Measurements from ENCODE around the gene FAM72B.
"Not testable (repeated sequence)": the region's sequence is repeated elsewhere in the genome, so short reads cannot be mapped to it uniquely, and the experiment has no call there.

Gene FAM72B

GRCh38 chr1:121200232-121200631 lies 16.1 kb upstream of the FAM72B start:
- not testable (repeated sequence) for DNase-seq (ENCODE audit: low spot score)

- not testable (repeated sequence) for DNase-seq (ENCODE audit: low spot score)
These were observed 15.6 kb upstream of the FAM72B start for GRCh38 chr1:121199763-121200162.

GRCh38 chr1:121197095-121197882 lies 13.1 kb upstream of the FAM72B start:
- not testable (repeated sequence) for DNase-seq (ENCODE audit: low spot score)

GRCh38 chr1:121192512-121192911 lies 8.4 kb upstream of the FAM72B start:
- DNase-seq (ENCODE audit: low spot score), result not testable (repeated sequence)

DNA sequence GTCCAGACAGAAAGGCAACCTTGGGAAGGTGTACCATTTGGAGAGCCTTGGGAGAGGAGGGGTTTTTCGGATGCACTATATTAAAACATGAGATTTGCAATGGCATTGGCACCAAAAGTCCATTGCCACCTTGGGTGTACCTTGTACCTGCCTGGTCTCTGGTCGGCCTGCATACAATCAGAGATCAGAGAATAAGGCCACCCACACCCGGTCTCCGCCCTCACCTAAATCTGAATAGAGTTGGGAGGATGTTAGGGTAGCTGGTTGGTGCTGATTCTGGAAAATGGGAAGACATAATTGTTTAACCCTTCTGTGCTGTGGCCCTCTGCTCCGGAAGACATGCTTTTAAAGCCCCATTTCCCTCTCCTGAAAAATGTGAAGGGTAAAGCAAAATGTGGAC lies 3.8 kb upstream of the FAM72B start:
- DNase-seq (ENCODE audit: low spot score), result not testable (repeated sequence)

- DNase-seq (ENCODE audit: low spot score), result not testable (repeated sequence)
These were observed 2.1 kb upstream of the FAM72B start for GRCh38 chr1:121186191-121186590.

DNA sequence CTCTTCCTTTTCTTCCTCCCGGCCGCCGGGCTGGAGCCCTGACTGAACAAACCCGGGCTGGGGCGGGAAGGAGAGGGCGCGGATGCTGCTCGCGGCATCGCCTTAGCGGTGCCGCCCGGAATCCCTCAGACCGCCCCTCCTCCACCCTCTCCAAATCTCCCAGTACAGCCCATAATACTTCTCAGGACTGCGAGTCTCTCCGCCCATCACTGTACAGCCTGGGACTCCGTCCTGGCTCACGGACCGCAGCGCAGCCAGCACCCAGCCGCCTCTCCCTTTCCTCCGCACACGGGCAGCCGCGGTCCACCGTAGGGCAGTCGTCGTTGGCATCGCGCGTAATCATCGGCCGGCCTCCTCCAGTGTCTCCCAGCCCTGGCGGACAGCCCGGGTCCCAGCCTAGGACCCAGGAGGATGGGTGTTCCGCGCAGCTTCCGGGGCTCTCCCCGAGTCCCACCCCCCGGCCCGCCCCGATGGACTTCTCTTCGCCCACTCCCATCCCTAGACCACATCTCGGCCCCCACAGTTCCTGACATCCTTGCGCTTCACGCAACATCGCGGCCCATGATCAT lies 1.1 kb upstream of the FAM72B start:
- not testable (repeated sequence) for DNase-seq (ENCODE audit: low spot score)

GRCh38 chr1:121183867-121184266 lies 273 bp downstream of the FAM72B start:
- DNase-seq (ENCODE audit: low spot score), result not testable (repeated sequence)

GRCh38 chr1:121178197-121178596 lies 5.9 kb downstream of the FAM72B start:
- DNase-seq (ENCODE audit: low spot score), result not testable (repeated sequence)

DNA sequence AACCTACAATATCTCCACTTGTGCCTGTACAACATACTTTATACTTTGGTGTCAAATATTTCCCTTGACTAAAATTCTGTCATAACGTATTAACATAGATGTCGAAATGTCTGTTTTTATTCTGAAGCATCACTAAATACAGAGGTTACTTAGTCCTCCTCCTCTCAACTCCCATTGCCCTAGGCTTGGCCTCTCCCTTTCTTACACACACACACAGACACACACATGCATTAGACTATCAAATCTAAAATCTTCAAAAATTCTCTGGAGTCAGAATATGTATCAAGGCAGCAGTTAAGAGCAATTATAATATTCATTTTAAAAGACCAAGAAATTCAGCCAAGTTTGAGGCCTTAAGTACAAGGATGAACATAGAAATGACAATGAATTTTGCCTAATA lies 7.5 kb downstream of the FAM72B start:
- not testable (repeated sequence) for DNase-seq (ENCODE audit: low spot score)

- DNase-seq (ENCODE audit: low spot score), result not testable (repeated sequence)
These were observed 15.9 kb downstream of the FAM72B start for GRCh38 chr1:121168152-121168668.

DNA sequence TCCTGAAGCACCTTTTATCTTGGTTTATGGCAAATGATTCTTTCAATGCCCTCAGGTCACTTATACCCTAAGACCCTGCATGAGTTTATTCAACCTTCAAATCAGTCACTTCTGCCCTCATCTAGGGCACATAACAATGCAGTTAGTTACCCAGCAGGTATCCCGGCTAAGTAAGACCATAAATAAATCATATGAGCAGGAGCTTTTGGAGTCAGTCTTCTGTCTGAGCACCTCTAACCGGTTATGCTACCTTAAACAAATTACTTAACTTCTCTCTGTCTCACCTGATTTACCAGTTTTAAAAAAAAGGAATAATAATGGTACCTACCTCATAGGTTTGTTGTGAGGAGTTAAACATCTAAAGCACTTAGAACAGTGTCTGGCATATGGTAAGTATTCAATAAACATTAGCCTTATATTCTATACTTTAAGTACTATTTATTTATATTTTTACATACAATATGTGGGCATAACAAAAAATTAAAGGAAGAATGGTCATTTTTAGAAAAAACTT lies 16.9 kb downstream of the FAM72B start:
- DNase-seq (ENCODE audit: low spot score), result not testable (repeated sequence)

GRCh38 chr1:121165296-121165695 lies 18.8 kb downstream of the FAM72B start:
- not testable (repeated sequence) for DNase-seq (ENCODE audit: low spot score)

GRCh38 chr1:121163850-121164757 lies 20.0 kb downstream of the FAM72B start:
- DNase-seq (ENCODE audit: low spot score), result not testable (repeated sequence)

DNA sequence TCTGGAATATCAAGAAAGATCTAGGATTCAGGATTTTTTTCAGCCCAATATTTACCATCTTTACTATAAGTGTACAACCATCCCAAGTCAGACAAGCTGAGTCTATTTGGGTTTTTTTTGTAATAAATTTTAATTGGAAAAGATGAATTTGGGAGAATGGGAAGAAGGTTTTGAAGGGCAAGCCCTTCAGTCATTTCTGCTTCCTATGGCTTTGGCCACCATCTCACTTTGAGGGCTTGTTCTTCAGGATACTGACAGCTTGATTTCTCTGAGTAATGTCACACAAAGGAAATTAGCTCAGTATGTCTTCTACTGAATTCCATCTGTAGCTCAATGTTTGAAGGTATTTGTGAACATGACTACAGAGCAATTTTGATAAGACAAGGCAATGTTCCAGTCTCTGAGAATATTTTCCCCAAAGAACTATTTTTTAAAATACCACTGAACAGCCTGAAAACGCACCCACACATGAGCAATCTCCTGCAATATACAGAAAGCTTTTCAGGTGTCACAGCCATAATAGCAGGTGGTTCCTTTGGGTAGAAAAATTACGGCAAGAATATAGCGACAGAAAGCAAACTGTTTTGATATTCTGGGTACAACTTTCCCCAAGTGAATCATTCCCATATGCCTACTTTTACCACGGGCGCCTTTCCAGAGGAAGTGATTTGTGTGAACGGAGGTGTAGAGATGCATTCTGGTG lies 22.8 kb downstream of the FAM72B start:
- DNase-seq (ENCODE audit: low spot score), result not testable (repeated sequence)

GRCh38 chr1:121160118-121160517 lies 24.0 kb downstream of the FAM72B start:
- DNase-seq (ENCODE audit: low spot score), result not testable (repeated sequence)

GRCh38 chr1:121157609-121158008 lies 26.5 kb downstream of the FAM72B start:
- not testable (repeated sequence) for DNase-seq (ENCODE audit: low spot score)

DNA sequence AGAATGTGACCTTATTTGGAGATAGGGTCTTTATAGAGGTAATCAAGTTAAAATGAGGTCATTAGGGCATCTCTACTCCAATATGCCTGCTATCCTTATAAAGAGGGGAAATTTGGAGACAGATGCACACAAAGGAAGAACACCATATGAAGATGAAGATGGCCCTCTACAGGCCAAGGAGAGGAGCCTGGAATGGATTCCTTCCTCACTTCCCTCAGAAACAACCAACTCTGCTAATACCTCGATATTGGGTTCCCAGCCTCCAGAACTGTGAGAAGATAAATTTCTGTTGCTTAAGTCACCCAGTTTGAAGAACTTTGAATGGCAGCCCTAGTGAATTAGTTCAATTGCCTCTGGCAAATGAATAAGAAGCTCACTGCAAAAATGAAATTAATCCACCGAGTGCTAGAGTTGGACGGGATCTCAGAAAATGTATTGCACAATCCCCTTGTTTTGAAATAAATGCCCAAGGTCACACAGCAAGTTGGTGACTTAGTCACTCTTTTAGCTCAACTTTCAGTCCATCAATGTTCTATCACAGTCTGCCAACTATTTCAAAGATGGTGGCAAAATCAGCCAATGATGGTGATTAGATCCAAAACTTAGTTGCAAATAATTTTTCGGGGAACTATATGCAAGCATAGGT lies 27.1 kb downstream of the FAM72B start:
- DNase-seq (ENCODE audit: low spot score), result not testable (repeated sequence)

- peak; percentile 3 for DNase-seq (ENCODE audit: low spot score)
These were observed 28.3 kb downstream of the FAM72B start for GRCh38 chr1:121155671-121156358.

- not testable (repeated sequence) for DNase-seq (ENCODE audit: low spot score)
These were observed 29.3 kb downstream of the FAM72B start for GRCh38 chr1:121154811-121155210.

All from hematopoietic multipotent progenitor cell treated with erythropoietin and hydrocortisone succinate and interleukin-3 and kit ligand, for 17 days (in vitro differentiated cells).